PC-3 (cell line): ENCODE results near the gene KAZN. TPM values are rescaled to one million over a fixed set of nuclear protein-coding genes. Genes with fewer than 3 reads are reported as not detected.

Experiments
- ATAC-seq: fragments of 200-7000 bp; cut with Tn5 transposase; 2 replicates; pipeline ENCODE4 v1.9.1; 2020; ENCODE audit warnings: mild to moderate bottlenecking, moderate library complexity
- BruUV-seq: library from RNA; stranded (reverse); fragments of 400-500 nt; replicated peaks from 2 replicates; lab custom pipeline; 2021; lab: Mats Ljungman, UMichigan
- CTCF ChIA-PET: fragments of 300-600 bp; sonication (Branson Sonifier 250); formaldehyde crosslinking; loops from one replicate; lab custom pipeline; 2022; ENCODE audit warnings: antibody characterized with exemption; lab: Charles Lee
- POLR2A ChIA-PET: fragments of 300-600 bp; sonication (Branson Sonifier 250); formaldehyde crosslinking; loops from one replicate; lab custom pipeline; 2022; ENCODE audit warnings: antibody characterized with exemption; ENCODE audit not compliant: unreplicated experiment; lab: Charles Lee
- DNase-seq: peaks from one replicate; pipeline ENCODE4 v3.0.0-alpha.2; 2015
- H2AFZ ChIP-seq: fragments of 300-600 bp; sonication (generic); 2 replicates; pipeline ENCODE4 v1.6.0; 2016; ENCODE audit warnings: antibody characterized with exemption, low read length
- H3F3A ChIP-seq: fragments of 300-600 bp; sonication (generic); one replicate; pipeline ENCODE4 v1.6.0; 2017; ENCODE audit warnings: antibody characterized with exemption, low read length, control low read depth, mild to moderate bottlenecking; ENCODE audit not compliant: unreplicated experiment
- H3K27ac ChIP-seq: fragments of 300-600 bp; sonication (generic); 2 replicates; pipeline ENCODE4 v1.5.1; 2016; ENCODE audit warnings: mild to moderate bottlenecking, low read length
- H3K27me3 ChIP-seq: fragments of 300-600 bp; sonication (generic); 2 replicates; pipeline ENCODE4 v1.6.1; 2016; ENCODE audit warnings: low read length, mixed read lengths
- H3K36me3 ChIP-seq: fragments of 300-600 bp; sonication (generic); 2 replicates; pipeline ENCODE4 v1.6.1; 2016; ENCODE audit warnings: low read depth, mixed run types, low read length, mixed read lengths
- H3K4me1 ChIP-seq: fragments of 300-600 bp; sonication (generic); 2 replicates; pipeline ENCODE4 v1.5.1; 2016; ENCODE audit warnings: low read length; ENCODE audit not compliant: insufficient read depth
- H3K4me2 ChIP-seq: fragments of 300-600 bp; sonication (generic); 2 replicates; pipeline ENCODE4 v1.6.0; 2016; ENCODE audit warnings: low read length
- H3K4me3 ChIP-seq: fragments of 300-600 bp; sonication (generic); 2 replicates; pipeline ENCODE4 v1.5.1; 2016; ENCODE audit warnings: mild to moderate bottlenecking, low read length, mixed read lengths
- H3K79me2 ChIP-seq: fragments of 300-600 bp; sonication (generic); 2 replicates; pipeline ENCODE4 v1.6.1; 2017; ENCODE audit warnings: low read length, mixed read lengths
- H3K9ac ChIP-seq: fragments of 300-600 bp; sonication (generic); 2 replicates; pipeline ENCODE4 v1.6.0; 2016; ENCODE audit warnings: mild to moderate bottlenecking, low read length
- H3K9me2 ChIP-seq: fragments of 300-600 bp; sonication (generic); replicated peaks from 2 replicates; pipeline ENCODE4 v1.6.1; 2016; ENCODE audit warnings: mixed run types, low read length, mixed read lengths
- H3K9me3 ChIP-seq: fragments of 300-600 bp; sonication (generic); 2 replicates; pipeline ENCODE4 v1.6.1; 2016; ENCODE audit warnings: low read length, mixed read lengths
- H4K20me1 ChIP-seq: fragments of 300-600 bp; sonication (generic); 2 replicates; pipeline ENCODE4 v1.6.1; 2016; ENCODE audit warnings: low read length, mixed read lengths
- CTCF ChIP-seq: fragments of 300-600 bp; sonication (generic); conservative IDR thresholded peaks from 2 replicates; pipeline ENCODE4 v1.5.1; 2017; ENCODE audit warnings: antibody characterized with exemption, low read depth, mild to moderate bottlenecking, low read length
- EZH2 ChIP-seq: fragments of 300-600 bp; sonication (generic); IDR thresholded peaks from one replicate; pipeline ENCODE4 v1.6.1; 2017; ENCODE audit warnings: antibody characterized with exemption, mild to moderate bottlenecking, low read length; ENCODE audit not compliant: unreplicated experiment
- EZH2phosphoT487 ChIP-seq: fragments of 300-600 bp; sonication (generic); IDR thresholded peaks from 2 replicates; pipeline ENCODE4 v1.6.1; 2018; ENCODE audit warnings: mild to moderate bottlenecking, antibody characterized with exemption, low read length, borderline replicate concordance
- intact Hi-C: fragments of 100-400 bp; cut with micrococcal nuclease; formaldehyde crosslinking; loops from 2 replicates; pipeline ENCODE4 v1.9.0; 2023
- total RNA-seq: library from RNA; depleted of rRNA; stranded (reverse); fragments of >200 nt; gene quantifications from 2 replicates; pipeline ENCODE4 v1.2.3, GENCODE V29; 2014

KAZN gene
- total RNA-seq, 1 experiment from 2014 or later: 2.0 TPM

- ChIA-PET CTCF (no interaction called here), POLR2A (no interaction called here)
- ATAC-seq: no peak
Measured at GRCh38 chr1:14580986-14581385, 17.5 kb upstream of the KAZN start.

GRCh38 chr1:14583788-14584187 is 14.7 kb upstream of the KAZN start:
- POLR2A ChIA-PET: no interaction called here
- CTCF ChIA-PET: no interaction called here

More at GRCh38 chr1:14580986-14581385, 17.5 kb upstream of the KAZN start:
- intact Hi-C loops: no loop called here
- no peak overlapping the region for H3K4me2 ChIP-seq
- no peaks in the 10 kb centered on the region for H3K9me2 ChIP-seq
- no peak overlapping the region for H3K27ac ChIP-seq
- no peaks in the 10 kb centered on the region for H3K27me3 ChIP-seq
- no peaks in the 10 kb centered on the region for H3K9me3 ChIP-seq
- no peak overlapping the region for H3K4me3 ChIP-seq
- H4K20me1 ChIP-seq: no peaks in the 10 kb centered on the region
- no TSS peak for BruUV-seq
- no peaks in the 10 kb centered on the region for H3K79me2 ChIP-seq
- peaks cover 15% of the 10 kb centered on the region for H3K4me1 ChIP-seq
- H2AFZ ChIP-seq: no peak overlapping the region
- TF ChIP-seq CTCF: no peak
- TF ChIP-seq EZH2: no peak
- TF ChIP-seq EZH2phosphoT487: no peak
- no peak overlapping the region for H3K9ac ChIP-seq
- H3F3A ChIP-seq: no peaks in the 10 kb centered on the region
- DNase-seq: no peak
- H3K36me3 ChIP-seq: no peaks in the 10 kb centered on the region

More at GRCh38 chr1:14583788-14584187, 14.7 kb upstream of the KAZN start:
- no peak overlapping the region for H3K27ac ChIP-seq
- H2AFZ ChIP-seq: no peak overlapping the region
- H3K9me3 ChIP-seq: no peaks in the 10 kb centered on the region
- ATAC-seq (no peak), DNase-seq (no peak)
- H3K27me3 ChIP-seq: no peaks in the 10 kb centered on the region
- peaks cover 1% of the 10 kb centered on the region; the same call in 1 of the 2 replicates for H3K4me1 ChIP-seq
- TF ChIP-seq CTCF (no peak), EZH2phosphoT487 (no peak), EZH2 (no peak)
- H3K36me3 ChIP-seq: no peaks in the 10 kb centered on the region
- no peaks in the 10 kb centered on the region for H4K20me1 ChIP-seq
- BruUV-seq: no TSS peak
- H3K4me3 ChIP-seq: no peak overlapping the region
- H3K9ac ChIP-seq: no peak overlapping the region
- intact Hi-C loops: no loop called here
- H3F3A ChIP-seq: no peaks in the 10 kb centered on the region
- no peak overlapping the region for H3K4me2 ChIP-seq
- no peaks in the 10 kb centered on the region for H3K9me2 ChIP-seq
- H3K79me2 ChIP-seq: no peaks in the 10 kb centered on the region
